ENCODE data around the gene BMPR1B.

BMPR1B gene

DNA sequence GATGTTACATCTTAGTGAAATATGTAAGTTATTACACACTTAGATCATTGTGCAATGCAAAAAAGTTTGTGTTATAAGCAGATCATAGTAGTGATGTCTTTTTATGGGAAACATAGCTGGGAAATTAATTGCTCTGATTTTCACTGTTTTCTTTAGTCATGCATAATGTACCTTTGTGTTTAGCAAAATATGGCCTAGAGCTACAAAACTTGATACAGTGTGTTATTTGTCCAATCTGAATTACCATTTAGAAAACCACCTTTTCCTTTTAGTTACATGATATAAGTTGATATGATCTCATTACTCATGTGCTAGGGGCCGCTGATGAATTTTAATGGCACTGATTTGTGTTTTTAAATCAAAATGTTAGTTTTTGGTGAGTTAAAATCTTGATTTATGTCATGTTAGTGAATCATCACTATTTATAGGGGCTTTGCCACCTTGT is 2.0 kb downstream of the BMPR1B start:
- DNase-seq = peak; percentile 8

DNA sequence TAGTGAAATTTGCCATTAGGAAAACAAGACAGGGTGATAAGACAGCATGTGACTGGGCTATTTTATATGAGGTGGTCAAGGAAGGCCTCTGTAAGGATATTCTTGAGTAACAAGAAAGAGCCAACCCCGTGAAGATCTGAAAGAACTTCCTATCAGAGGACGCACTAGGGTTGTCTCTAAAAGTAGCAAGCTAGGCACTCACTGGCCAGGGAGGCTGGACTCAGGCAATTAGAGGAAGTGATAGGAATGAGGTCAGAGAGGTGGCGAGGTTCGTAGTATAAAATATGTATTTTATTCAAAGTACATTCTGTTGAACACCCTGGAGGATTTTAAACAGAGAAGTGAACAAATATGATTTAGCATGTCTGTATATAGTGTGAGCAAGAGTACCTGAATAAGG is 4.6 kb downstream of the BMPR1B start:
- DNase-seq = no peak

DNA sequence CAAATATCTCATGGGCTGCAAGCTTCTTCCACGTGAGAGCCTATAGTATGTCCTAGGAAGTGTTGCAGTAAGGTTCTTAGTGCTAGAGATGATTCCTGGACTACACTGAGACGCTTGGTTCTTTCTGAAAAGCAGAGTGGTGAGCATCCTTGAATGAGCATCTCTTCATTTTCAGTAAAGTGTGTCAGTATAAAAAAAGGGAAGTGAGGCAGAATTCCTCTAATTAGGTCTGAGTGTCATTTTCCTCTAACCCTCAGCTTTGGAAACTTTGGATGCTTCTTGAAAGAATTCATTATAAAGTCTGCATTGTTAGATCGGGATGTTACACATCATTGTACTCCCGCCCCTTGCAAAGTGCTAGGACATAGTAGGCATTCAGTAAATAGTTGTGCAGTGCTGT is 5.2 kb downstream of the BMPR1B start:
- DNase-seq = no peak

DNA sequence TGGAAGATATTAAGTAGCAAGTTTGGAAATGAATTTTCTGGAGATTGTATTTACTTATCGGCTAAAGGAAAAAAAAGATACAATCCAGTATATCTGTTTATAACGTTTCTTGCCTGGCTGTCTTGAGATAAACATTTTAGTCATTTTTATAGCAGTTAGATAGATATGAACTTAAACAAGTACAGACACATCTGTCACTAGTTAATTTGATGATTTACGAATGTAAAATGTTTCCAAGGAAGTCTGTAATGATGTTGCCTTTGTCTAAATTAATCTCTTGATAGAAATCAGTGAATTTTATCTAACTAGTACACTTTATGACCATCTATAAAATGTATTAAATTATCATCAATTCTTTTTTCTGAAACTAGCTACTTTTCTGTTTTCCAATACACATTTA is 5.7 kb downstream of the BMPR1B start:
- no peak for DNase-seq

DNA sequence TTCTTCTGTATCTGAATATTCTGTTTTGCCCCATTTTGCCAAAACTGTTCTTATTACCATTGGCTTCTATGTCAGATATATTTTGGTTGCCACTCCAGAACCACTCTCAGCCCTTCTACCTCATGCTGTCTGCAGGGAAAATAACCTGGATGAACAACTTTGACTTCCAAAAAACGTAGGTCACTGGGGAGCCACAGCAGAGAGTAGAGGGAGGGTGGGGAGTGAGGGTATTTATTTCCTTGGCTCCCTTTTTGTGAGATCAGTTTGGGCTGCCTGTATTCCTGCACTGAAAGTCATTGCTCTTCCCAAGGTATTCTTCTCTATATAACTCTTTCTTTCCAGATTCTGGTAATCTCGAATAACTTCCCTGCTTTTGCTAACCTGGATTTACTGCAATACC is 6.3 kb downstream of the BMPR1B start:
- DNase-seq = no peak

DNA sequence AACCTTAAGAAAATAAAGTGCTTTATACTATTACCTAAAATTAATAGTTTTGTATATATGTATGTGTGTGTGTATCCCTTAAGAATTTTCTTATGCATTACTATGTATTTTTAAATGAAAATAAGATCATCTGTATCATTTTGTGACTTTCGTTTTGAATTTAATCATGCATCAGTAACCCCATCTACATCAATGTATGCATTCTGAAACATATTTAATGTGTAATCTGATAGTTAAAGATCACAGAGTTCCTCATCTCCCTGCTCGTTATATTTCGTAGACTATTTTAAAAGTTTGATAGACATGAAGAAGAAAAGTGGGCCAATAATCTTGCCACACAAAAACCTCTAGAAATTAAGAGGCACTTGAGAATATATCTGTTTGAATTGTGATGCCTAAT is 7.4 kb downstream of the BMPR1B start:
- DNase-seq = no peak

DNA sequence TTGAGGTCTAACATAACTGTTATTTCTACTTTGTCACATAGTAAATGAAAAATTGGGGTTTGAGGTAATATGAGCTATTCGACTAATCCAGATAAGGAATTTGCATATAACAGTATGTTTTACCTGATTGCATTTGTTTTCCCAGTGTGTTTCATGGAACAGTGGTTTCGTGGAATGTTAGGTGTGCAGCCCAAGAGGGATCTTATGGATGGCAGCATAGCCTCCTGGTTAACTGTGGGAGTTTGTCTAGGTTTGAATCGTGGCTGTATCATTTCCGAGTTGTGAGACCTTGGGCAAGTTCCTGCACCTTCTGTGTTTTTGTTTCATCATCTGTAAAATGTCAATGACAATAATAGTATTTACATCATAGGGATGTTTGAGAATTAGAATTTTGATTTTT is 7.9 kb downstream of the BMPR1B start:
- DNase-seq = no peak

DNA sequence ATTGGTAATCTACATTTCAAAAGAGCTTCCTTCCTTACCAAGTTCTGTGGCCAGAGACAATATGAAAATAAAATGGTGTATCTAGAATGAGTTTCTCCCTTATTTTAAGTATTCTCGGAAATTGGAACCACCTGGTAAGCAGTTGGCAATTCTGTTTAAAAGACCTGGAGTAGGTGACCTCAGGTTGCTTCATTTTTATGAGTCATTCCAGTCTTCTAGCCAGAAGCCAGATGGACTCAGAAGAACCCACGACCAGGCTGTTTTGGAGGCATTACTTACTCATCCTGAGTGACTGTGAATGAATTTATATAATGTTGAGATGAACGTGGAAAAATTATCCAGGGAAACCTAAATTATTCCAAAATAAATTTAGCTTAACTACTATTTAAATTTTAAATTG is 9.1 kb downstream of the BMPR1B start:
- DNase-seq = no peak

DNA sequence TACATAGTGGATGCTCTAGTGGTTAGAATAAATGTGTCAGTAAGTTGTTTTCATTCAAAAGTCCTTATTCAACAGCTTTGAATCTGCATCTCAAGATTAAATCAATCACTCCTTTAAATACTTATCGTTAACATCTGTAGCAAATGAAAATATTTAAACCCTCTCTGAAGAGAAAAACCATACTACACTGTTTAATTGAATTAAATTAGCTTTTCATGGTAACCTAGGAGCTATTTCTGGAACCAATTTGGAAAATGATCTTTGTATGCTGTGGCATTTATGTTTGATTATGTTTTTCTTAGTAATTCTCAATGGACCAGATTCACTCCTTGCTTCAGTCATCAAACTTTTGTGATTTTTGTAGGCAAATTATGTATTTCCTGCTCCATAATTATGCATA is 9.7 kb downstream of the BMPR1B start:
- no peak for DNase-seq

DNA sequence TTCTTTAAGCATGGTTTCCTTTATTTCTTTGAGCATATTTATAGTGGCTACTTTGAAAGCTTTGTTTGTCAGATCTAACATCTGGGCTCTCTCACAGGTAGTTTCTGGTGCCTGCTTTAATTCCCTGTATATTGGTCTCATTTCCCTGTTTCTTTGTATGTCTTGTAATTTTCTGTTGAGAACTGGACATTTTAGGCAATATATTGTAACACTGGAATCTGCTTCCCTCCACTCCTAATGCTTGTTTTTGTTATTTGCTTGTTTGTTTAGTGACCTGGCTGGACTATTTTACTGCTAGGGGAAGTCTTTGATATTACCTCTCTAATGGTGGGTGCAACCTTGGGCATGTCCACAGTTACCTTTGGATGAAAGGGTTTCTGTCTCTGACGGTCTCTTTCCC is 25.0 kb downstream of the BMPR1B start:
- no peak for DNase-seq

DNA sequence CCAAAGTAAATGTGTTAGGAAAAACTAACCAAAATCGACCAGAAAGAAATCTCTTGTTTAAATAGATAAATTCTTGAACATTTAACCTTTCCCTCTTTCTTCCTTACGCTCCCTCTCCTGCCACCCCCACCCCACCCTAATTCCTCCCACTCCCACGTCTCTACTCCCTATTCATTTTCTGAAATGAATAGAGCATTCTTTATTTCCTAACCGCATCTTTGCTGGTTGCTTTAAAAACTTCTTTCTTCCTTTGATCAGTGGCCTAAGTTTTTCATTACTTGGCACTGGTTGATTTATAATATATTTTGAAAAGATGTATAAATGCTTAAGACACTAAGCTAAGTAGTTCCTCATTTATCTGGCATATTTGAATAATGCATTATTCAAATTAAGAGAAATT is 33.9 kb downstream of the BMPR1B start:
- DNase-seq = no peak

DNA sequence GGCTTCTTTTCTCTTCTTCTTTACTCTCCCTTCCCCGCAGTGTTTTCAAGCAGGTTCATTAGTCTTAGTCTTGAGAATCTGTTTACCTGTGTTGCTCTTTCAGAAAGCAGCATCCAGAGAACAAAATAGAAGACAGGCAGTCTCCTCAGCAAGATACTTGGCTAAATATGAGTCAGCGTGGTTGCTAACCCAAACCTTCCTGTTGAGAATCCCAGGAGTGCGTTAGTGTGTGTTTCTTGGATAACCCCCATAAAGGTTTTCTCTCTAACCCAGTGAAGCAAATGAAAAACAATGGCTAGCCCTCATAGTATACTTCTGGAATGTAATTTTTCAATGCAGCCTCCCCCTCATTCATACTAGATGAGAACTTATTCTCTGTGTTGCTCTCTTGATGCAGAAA is 41.1 kb downstream of the BMPR1B start:
- no peak for DNase-seq

DNA sequence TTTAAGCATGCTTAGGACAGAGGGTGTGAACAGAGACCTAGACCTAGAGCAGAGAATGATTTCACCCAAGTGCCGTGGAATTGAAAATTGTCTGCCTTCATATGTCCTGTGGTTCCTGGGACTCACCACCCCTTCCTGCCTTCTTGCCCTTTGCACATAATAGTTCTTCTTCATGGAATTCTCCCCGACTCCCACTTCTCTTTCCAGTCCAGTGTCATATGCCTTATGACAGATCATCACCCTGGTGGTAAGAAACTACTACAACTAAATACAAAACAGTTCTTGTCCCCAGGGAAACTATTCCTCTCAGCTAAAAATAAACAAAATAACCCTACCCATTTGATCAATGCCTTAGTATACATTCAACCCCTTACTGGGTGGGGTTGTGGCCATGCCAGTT is 43.3 kb downstream of the BMPR1B start:
- no peak for DNase-seq

DNA sequence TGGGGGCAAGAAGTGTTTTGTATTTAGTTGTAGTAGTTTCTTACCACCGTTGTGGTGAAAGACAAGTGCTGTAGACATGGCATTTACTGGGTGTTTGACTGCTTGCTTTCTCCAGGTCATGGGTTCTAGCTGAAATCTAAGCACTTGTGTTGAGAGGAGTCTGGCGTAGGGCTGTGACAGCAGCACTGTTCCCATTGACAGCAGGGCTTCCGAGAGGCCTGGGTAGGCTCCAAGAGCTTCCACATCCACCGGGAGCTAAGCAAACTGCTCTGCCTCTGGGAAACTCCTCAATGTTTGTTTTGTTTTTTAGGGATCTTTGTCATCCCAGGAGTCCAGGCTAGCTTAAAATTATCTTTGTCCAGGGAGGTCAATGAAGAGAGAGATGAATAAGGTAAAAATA is 44.3 kb downstream of the BMPR1B start:
- no peak for DNase-seq

DNA sequence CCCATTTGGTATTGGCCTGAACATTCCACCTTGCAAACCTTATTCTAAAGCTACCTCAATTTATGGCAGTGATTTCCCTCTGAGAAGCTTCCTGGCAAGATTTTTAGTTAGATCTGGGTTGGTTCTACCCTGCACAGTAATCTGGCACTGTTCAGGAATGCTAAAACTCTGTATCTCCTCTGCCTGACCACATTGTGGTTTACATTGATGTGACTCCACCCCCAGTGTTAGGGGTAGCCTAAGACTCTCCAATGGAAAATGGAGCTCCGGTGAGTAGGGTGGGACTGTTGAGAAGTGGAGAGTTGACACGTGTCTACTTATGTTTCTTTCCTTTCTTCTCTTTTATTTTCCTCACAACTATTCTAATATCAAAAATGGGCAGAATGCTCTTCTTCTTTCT is 45.4 kb downstream of the BMPR1B start:
- DNase-seq = no peak

DNA sequence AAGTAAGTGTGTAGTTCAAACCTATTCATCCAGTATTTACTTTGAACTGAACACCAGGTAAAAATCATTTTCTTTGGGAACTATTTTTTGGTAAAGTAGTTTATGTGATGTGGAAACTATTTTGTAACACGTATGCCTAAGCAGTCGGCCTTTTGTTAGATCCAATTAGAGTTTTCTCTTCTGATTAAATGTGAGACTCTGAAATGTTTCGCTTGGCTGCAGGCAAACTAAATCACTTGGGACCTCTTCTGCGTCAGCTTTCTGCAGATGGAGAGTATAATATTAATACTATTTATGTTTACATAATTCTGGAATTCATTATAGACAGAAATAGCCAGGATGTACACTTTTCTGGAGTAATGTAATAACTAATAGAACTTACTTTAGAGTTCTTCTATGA is 46.9 kb downstream of the BMPR1B start:
- DNase-seq = no peak

DNA sequence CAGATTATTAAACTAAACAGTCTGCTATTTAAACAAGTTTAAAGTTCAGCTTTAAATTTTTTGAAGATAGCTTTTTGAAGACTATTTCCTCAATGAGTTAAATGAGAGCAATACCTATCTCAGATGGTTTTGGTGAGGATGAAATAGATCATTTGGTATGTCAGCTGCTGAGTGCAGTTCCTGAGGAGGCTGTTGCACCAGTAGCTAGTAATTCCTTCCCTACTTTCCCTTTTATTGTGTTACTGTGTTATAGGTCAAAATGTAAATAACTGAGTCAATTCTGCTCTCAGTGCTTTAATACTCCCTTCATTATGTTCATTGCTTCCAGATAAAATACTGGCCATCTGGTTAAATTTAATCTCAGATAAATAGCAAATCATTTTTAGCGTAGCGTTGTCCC is 48.6 kb downstream of the BMPR1B start:
- DNase-seq = no peak

DNA sequence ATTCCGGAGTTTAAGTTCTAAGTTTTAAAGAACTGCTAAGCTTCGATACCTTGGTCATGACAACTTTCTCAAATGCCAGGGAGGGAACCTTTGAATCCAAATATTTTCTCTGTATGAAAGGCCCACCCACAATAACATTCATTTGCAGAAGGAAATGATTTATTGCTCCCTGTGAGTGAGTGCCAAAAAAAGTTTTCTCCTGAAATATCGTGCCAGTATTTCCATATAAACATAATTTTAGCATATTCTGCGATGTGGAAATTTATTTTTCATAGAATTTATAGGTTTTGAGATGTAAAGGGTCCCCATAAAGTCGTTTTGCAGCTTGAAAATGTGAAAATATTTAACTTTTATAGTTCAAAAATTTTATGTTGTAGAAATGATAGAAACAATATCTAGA is 53.9 kb downstream of the BMPR1B start:
- DNase-seq = no peak

DNA sequence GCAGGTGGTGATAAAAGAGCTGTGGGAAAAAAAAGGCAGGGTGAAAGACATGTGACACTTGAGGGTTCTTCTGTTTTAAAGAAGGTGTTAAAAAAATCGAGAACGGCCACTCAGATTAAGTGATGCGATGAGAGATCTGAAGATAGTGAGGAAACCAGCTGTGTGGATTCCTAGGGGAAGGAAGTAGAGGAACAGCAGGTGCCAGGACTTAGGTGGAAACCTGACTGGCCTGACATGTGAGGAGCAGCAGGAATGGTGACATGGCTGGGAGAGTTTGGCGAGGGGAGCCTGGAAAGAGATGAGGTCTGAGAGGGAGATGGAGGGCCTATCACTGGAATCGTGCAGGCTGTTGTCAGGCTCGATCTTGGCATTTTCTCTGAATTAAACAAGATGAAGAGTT is 55.5 kb downstream of the BMPR1B start:
- no peak for DNase-seq

DNA sequence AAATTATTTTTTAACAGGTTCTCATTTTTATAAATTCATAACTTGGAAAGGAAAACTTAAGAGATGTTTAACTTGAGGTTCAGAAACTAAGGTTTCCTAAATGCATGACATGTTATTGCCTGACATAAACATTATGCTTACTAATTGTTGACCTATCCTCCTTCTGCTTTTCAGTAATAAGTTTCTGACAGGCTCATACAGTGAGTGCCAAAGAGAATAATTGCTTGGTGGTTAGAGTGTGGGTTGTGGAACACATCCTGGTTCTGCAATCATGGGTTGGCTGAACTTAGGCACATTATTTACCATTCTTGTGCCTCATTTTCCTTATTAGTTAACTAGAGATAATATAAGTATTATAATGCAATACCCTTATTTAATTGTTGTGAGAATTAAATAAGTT is 56.5 kb downstream of the BMPR1B start:
- DNase-seq = no peak

DNA sequence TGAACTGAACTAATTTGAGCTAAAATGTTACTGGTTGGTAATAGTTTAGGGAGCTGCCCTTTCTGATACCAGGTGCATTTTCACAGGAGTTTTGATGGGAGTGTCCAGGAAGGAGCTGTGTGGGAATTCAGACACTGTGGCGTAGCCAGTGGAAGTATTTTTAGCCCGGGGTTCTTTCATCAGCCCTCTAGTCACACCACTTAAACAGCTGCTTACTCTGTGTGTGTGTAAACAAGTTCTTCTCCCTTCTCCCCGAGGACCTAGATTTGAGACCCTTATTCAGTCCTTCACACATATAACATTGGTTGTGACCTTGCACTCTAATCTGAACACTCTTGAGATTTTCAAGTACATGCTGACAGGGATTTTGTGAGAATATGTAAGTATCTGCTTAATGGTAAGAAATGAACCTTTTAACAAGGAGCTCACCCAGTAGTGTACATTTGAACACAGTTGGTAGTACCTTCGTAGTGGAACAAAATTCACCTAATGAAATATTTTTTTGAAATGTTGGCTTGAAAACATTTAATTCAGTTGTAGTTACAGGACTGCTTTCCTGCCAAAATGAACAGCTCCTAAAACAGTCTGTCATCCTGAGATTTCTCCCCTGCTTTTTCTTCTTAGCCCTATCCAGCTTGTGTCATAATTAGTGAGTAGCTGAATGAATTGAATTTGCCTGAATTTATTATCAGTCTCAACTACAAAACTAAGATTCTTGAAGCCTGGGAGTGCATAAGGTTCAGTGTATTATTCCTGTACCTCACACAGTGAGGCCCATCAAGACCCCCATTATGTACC is 61.8 kb downstream of the BMPR1B start:
- no peak for DNase-seq

DNA sequence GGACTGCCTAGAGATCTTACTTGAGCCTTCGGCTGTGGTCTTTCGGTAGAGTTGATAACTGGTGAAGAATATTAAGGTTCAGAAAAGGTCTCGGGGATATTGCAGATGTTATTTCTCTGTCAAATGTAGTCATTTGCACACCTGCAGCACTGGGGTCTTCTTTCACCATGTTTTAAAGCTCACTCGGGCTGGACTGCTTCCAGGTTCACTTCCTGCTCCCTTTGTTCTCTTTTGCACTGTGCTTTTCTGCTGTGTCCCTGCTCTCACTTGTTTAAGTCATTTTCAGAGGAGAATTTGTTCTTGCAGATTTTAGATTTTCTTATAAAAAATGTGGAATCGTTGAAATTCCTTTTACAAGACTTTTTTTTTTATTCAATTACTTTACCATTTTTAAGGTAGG is 68.5 kb downstream of the BMPR1B start:
- DNase-seq = no peak

DNA sequence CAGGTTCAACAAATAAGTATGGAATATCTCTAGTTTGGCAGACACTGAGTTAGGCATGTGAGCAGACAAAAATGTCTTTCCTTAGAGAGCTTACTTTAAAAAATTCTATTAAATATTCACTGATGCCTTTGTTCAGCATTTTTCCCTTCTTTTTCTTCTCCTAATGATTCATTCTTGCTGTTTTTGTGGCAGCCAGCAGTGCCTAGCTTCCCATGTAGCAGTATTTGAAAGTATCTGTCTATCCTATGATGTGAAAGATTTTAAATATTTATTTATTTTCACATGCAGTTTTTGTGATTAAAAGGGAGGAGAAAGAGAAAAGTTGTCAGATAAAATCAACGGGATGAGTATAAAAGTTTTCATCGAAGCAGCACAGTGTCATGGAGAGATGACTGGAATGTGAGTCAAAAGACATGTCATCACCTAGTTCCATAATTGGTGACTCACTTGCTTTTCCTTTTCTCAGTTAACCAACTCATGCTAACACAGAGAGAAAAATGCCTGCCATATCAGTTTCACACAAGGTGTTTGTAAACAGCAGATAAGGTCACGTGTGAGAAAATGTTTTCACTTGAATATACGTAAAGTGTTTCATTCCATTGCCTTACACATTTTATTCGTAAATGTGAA is 69.8 kb downstream of the BMPR1B start:
- DNase-seq = no peak

DNA sequence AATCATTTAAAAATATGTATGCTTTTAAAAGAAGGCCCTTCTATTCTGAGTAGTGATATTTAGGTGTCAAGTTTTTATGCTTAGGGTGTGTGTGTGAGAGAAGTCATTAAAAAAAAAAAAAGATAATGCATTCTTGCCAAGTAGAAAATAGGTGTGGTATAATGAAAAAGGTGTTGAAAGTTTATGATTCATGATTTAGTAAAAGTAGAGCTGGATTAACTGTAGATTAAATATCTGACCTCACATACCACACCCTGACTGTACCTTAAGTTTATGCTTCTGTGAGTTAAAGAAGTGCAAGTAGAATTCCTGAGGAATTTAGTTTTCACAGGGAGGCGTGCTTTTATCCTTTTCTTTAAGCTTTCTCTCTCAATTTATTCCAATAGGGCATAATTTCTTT is 71.1 kb downstream of the BMPR1B start:
- DNase-seq = no peak

DNA sequence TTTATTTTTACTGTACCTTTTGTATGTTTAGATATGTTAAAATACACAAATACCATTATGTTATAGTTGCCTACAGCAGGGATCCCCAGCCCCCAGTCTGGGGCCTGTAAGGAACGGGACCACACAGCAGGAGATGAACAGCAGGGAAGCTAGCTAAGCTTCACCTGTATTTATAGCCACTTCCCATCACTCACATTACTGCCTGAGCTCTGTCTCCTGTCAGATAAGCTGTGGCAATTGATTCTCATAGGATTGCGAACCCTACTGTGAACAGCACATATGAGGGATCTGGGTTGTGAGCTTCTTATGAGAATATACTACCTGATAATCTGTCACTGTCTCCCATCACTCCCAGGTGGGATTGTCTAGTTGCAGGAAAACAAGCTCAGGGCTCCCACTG is 73.9 kb downstream of the BMPR1B start:
- no peak for DNase-seq
